Activated CD4-positive, alpha-beta T cell treated with anti-CD3 and anti-CD28 coated beads, Interleukin-2, amount 10 ng/mL, durations not matched to agents 24 days and 14 days (primary cell): ENCODE data around the gene C14orf119. TPM values are rescaled to one million over a fixed set of nuclear protein-coding genes. Genes with fewer than 3 reads are reported as not detected.

Source experiments
- DNase-seq: peaks from one replicate; pipeline ENCODE4 v3.0.0; 2022
- H3K27ac Mint-ChIP-seq: one replicate; pipeline ENCODE4 v1.8.0; 2022; ENCODE audit warnings: mild to moderate bottlenecking, mixed read lengths
- H3K27me3 Mint-ChIP-seq: one replicate; pipeline ENCODE4 v1.8.0; 2022; ENCODE audit warnings: mixed read lengths
- H3K36me3 Mint-ChIP-seq: one replicate; pipeline ENCODE4 v1.8.0; 2022; ENCODE audit warnings: low read depth, mild to moderate bottlenecking, mixed read lengths
- H3K4me1 Mint-ChIP-seq: one replicate; pipeline ENCODE4 v1.8.0; 2021; ENCODE audit warnings: mixed read lengths
- H3K4me3 Mint-ChIP-seq: one replicate; pipeline ENCODE4 v1.8.0; 2022; ENCODE audit warnings: mild to moderate bottlenecking, moderate library complexity, mixed read lengths
- H3K9me3 Mint-ChIP-seq: one replicate; pipeline ENCODE4 v1.8.0; 2021; ENCODE audit warnings: mixed read lengths
- intact Hi-C: fragments of 100-400 bp; cut with micrococcal nuclease; formaldehyde crosslinking; loops from one replicate; pipeline ENCODE4 v1.15.1; 2023
- total RNA-seq: library from RNA; stranded (reverse); gene quantifications from 2 replicates; pipeline ENCODE4 v1.2.3, GENCODE V29; 2022

C14orf119 gene
- total RNA-seq, 1 donor from 2014 or later: 54.3 TPM

DNA sequence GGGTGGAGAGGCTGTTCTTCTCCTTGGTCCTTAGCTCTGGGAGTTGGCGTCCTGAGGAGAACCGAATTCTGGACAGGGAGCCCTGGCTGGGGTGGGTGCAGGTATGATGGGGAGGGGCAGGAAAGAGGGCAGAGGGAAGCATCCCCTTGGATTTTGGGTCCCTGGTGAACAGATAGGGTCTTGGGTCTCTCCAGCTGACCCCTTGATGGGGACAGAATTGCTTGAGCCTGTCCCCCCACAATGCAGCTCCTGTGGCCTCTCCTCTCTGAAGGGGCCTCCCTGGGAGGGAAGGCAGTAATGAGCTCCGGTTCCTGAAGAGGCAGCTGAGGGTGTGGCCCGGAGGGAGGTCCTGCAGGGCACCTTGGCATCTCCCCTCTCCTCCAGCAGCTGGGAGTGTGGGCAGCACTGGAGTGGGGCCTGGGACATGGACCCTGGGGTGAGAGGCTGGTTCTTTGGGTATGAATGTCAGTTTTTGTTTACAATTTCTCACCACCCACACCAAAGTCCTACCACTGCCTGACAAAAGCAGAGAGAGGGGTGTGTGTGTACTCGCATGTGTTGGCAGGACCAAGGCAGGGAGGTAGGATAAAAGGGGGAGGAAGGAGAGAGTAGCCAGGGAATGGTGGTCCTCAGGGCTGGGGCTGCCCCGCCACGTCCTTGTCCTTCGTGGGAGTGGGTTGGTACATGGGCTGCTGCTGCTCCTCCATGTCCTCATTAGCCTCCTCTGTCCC, 31.4 kb downstream of the C14orf119 start:
- intact Hi-C loops: no loop called here
- Mint-ChIP-seq H3K27me3 (peaks cover 19% of the 10 kb centered on the region), H3K36me3 (no peaks in the 10 kb centered on the region), H3K4me3 (no peak overlapping the region), H3K4me1 (peaks cover 4% of the 10 kb centered on the region), H3K27ac (no peak overlapping the region), H3K9me3 (no peaks in the 10 kb centered on the region)
- DNase-seq: no peak

GRCh38 chr14:23127861-23128260, 32.6 kb downstream of the C14orf119 start:
- DNase-seq: no peak
- no peaks in the 10 kb centered on the region for H3K36me3 Mint-ChIP-seq
- H3K4me1 Mint-ChIP-seq: peaks cover 4% of the 10 kb centered on the region
- no peaks in the 10 kb centered on the region for H3K9me3 Mint-ChIP-seq
- peaks cover 17% of the 10 kb centered on the region for H3K27me3 Mint-ChIP-seq
- intact Hi-C loops: no loop called here
- no peak overlapping the region for H3K27ac Mint-ChIP-seq
- no peak overlapping the region for H3K4me3 Mint-ChIP-seq

GRCh38 chr14:23128969-23129758, 33.9 kb downstream of the C14orf119 start:
- H3K4me3 Mint-ChIP-seq: no peak overlapping the region
- H3K27ac Mint-ChIP-seq: no peak overlapping the region
- peaks cover 15% of the 10 kb centered on the region for H3K27me3 Mint-ChIP-seq
- H3K4me1 Mint-ChIP-seq: peaks cover 4% of the 10 kb centered on the region
- no peaks in the 10 kb centered on the region for H3K36me3 Mint-ChIP-seq
- H3K9me3 Mint-ChIP-seq: no peaks in the 10 kb centered on the region
- no peak for DNase-seq
- intact Hi-C loops: no loop called here

DNA sequence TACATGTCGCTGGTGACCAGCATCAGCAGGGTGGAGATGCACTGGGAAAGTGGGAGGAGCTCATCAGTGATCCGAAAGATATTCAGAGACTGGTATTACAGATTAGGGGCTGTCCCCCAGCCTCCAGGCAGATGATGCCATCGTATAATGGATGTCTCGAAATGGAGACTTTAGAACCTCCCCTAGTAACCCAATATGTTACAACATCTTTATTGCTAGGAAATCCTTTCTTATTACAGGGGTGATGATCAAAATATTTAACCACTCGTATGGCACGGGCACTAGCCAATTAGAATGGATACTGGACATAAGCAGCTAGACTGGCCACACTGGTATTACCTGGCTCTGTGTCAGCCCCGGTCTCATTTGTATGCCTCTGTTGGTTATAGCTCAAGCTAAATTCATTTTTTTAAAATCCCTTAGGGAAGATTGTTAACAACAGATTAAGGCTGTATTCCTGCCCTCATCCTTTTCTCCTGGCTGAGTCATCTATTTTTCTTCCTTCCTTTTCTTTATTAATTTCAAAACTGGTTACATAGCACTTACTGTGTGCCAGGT, 34.5 kb downstream of the C14orf119 start:
- peaks cover 4% of the 10 kb centered on the region for H3K4me1 Mint-ChIP-seq
- no peaks in the 10 kb centered on the region for H3K36me3 Mint-ChIP-seq
- intact Hi-C loops: no loop called here
- no peak overlapping the region for H3K4me3 Mint-ChIP-seq
- DNase-seq: no peak
- peaks cover 15% of the 10 kb centered on the region for H3K27me3 Mint-ChIP-seq
- H3K27ac Mint-ChIP-seq: no peak overlapping the region
- no peaks in the 10 kb centered on the region for H3K9me3 Mint-ChIP-seq

DNA sequence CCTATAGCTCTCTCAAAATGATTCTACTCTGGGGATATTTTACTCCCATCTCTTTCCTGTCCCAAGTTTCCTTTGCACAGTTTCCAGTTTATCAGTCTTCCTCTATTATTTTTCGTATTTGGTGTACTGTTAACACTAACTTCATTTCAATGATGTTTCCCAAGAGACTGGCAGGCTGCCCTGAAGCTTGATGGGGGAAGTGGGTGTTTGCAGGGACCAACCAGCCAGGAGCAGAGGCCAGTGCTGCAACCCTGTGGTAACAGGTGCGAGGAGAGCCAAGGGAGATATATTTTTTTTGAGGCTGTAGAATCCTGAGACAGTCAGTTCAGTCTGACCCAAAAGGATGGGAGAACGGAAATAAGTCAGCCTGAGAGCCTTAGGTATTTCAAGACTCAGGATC, 35.6 kb downstream of the C14orf119 start:
- intact Hi-C loops: no loop called here
- Mint-ChIP-seq H3K4me1 (peaks cover 4% of the 10 kb centered on the region), H3K36me3 (no peaks in the 10 kb centered on the region), H3K27me3 (peaks cover 15% of the 10 kb centered on the region), H3K27ac (no peak overlapping the region), H3K9me3 (no peaks in the 10 kb centered on the region), H3K4me3 (no peak overlapping the region)
- no peak for DNase-seq

GRCh38 chr14:23131482-23131881, 36.2 kb downstream of the C14orf119 start:
- Mint-ChIP-seq H3K9me3 (no peaks in the 10 kb centered on the region), H3K27ac (no peak overlapping the region), H3K4me3 (no peak overlapping the region), H3K27me3 (peaks cover 15% of the 10 kb centered on the region), H3K36me3 (no peaks in the 10 kb centered on the region), H3K4me1 (peaks cover 4% of the 10 kb centered on the region)
- intact Hi-C loops: no loop called here
- no peak for DNase-seq

- Mint-ChIP-seq H3K36me3 (no peaks in the 10 kb centered on the region), H3K4me3 (no peak overlapping the region), H3K9me3 (no peaks in the 10 kb centered on the region), H3K27me3 (peaks cover 15% of the 10 kb centered on the region), H3K4me1 (peaks cover 4% of the 10 kb centered on the region), H3K27ac (no peak overlapping the region)
- intact Hi-C loops: no loop called here
- DNase-seq: no peak
These were observed 37.7 kb downstream of the C14orf119 start for GRCh38 chr14:23132970-23133369.

DNA sequence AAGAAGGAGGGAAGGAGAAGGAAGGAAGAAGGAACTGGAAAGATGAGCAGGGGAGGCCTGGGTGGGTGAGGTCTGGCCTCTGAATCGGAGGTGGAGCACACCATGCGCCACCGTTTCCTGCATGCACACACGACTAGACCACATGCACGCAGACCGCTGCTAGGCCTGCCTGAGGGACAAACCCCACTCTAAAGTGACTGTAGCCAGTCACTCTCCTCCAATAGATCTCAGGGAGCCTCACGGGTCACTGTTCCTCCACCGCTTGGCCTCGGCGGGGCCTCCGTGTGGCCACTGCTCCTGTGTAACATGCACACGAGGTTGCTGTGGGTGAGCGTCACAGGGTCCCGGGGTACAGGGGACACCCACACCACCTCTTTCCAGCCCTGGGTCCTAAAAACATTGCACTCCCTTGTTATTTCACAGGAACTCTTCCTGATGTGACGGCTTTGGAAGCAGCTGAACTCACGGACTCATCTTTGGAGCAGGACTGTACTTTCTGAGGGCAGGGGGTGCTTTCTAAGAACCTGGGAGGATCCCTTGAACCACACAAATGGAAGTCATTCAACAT, 41.3 kb downstream of the C14orf119 start:
- no peak overlapping the region for H3K4me3 Mint-ChIP-seq
- no peaks in the 10 kb centered on the region for H3K27me3 Mint-ChIP-seq
- H3K27ac Mint-ChIP-seq: no peak overlapping the region
- intact Hi-C loops: no loop called here
- DNase-seq: no peak
- no peaks in the 10 kb centered on the region for H3K9me3 Mint-ChIP-seq
- no peaks in the 10 kb centered on the region for H3K4me1 Mint-ChIP-seq
- no peaks in the 10 kb centered on the region for H3K36me3 Mint-ChIP-seq

DNA sequence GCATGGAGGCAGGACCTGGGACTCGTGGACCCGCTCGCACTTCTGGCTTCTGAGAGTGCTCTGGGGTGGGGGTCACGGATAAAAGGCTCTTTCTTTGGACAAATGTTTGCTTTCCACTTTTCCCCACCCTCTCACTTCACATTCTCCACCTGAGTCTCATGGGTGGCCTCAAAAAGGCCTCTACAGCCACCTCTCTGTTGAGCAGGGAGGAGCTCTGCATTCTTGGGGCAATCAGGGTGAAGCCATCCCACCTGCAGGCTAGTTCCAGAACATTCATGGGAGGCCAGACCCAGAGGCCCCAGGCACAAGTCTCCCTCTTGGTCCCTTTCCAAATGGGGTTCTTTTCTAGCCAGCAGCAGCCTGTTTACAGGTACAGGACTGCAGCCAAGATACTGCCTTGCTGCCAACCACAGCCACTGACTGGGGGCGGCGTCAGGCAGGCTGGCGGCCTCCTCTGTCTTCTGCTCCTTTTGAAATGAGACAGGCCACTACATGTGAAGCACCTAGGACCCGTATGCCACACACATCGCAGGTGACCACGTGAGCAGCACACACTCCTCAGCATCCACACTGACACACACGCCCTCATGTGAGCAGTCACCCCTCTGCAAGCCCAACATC, 42.0 kb downstream of the C14orf119 start:
- no peak overlapping the region for H3K4me3 Mint-ChIP-seq
- no peak for DNase-seq
- H3K27ac Mint-ChIP-seq: no peak overlapping the region
- intact Hi-C loops: no loop called here
- H3K9me3 Mint-ChIP-seq: no peaks in the 10 kb centered on the region
- no peaks in the 10 kb centered on the region for H3K27me3 Mint-ChIP-seq
- H3K4me1 Mint-ChIP-seq: no peaks in the 10 kb centered on the region
- H3K36me3 Mint-ChIP-seq: no peaks in the 10 kb centered on the region

DNA sequence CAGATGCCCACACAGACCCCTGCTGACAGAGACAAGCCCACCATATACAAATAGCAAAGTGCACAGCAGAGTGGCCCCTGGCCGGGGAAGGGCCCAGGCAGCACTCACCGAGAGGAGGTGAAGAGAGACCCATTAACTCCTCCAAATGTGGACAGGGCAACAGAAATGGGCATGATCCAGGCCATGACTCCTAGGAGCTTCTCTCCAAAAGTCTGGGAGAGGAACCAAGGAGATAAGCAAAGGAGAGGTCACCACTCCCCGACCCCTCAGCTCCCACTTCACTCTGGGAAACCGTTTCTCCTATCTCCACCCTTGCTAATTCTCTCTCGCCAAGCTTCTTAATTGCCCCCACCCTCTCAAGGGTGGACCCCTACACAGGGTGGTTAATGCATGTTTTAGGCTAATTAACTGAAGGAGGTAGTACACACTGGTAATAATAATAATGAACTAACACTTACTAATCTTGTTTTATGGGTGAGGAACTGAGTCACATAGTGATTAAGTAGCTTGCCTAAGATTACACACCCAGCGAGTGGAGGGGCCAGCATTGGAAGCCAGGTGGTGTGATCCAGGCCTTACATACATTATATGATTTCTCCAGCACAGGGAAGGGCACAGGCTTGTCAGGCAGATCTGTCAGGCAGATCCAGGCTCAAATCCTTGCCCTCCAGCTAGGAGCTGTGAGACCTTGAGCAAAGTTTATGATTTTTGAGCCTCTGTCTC, 42.7 kb downstream of the C14orf119 start:
- H3K9me3 Mint-ChIP-seq: no peaks in the 10 kb centered on the region
- intact Hi-C loops: no loop called here
- H3K4me1 Mint-ChIP-seq: no peaks in the 10 kb centered on the region
- H3K27me3 Mint-ChIP-seq: no peaks in the 10 kb centered on the region
- H3K27ac Mint-ChIP-seq: no peak overlapping the region
- DNase-seq: no peak
- no peaks in the 10 kb centered on the region for H3K36me3 Mint-ChIP-seq
- H3K4me3 Mint-ChIP-seq: no peak overlapping the region

GRCh38 chr14:23139874-23140273, 44.6 kb downstream of the C14orf119 start:
- no peak for DNase-seq
- H3K36me3 Mint-ChIP-seq: no peaks in the 10 kb centered on the region
- H3K4me3 Mint-ChIP-seq: no peak overlapping the region
- peaks cover 2% of the 10 kb centered on the region for H3K27me3 Mint-ChIP-seq
- intact Hi-C loops: no loop called here
- H3K9me3 Mint-ChIP-seq: no peaks in the 10 kb centered on the region
- no peaks in the 10 kb centered on the region for H3K4me1 Mint-ChIP-seq
- no peak overlapping the region for H3K27ac Mint-ChIP-seq

GRCh38 chr14:23140371-23140770, 45.1 kb downstream of the C14orf119 start:
- Mint-ChIP-seq H3K27me3 (peaks cover 2% of the 10 kb centered on the region), H3K4me1 (no peaks in the 10 kb centered on the region)
- intact Hi-C loops: no loop called here

DNA sequence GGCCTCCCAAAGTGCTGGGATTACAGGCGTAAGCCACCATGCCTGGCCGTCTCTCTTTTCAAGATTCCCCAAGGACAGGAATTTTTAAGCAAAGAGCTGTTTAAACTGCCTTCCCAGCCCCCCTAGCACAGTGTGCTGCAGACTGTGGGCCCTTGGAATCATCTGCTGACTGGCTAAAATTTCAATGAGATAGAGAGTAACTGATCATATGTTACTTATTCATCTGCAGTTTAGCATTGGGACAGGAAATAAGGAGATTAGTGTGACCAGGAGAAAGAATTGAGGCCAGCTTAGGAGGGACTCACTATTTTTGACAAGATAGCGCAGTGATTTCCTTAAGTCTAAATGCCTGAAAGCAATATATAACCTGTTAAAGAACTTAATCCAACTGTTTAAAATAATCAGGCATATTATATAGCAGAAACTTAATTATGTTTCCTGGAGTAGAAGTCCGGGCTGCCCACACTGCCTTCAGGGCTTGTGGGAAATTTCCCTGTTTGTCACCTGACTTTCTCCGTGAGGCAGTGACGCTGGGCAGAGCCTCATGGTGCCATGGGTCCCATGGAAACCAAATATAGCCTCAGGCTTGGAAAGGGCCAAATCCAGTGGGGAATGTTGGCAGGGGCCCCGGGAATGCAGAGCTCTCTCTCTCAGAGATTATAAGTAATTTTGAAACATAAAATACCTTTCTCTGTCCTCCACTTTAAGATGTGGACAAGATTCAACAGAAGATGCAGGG, 46.6 kb downstream of the C14orf119 start:
- Mint-ChIP-seq H3K4me1 (peaks cover 2% of the 10 kb centered on the region), H3K27ac (no peak overlapping the region), H3K9me3 (no peaks in the 10 kb centered on the region), H3K36me3 (no peaks in the 10 kb centered on the region), H3K4me3 (no peak overlapping the region), H3K27me3 (peaks cover 3% of the 10 kb centered on the region)
- DNase-seq: no peak
- intact Hi-C loops: no loop called here

More at GRCh38 chr14:23140371-23140770, 45.1 kb downstream of the C14orf119 start:
- Mint-ChIP-seq H3K9me3 (no peaks in the 10 kb centered on the region), H3K36me3 (no peaks in the 10 kb centered on the region), H3K4me3 (no peak overlapping the region), H3K27ac (no peak overlapping the region)
- DNase-seq: no peak
